Loucy (cell line): ENCODE measurements around the gene P2RX7.

ENCODE experiments used
- H2AFZ ChIP-seq: fragments of 200-600 bp; sonication (generic); 2 replicates; pipeline ENCODE4 v1.6.0; 2016; ENCODE audit warnings: antibody characterized with exemption, mild to moderate bottlenecking, low read length, moderate library complexity
- H3F3A ChIP-seq: fragments of 200-600 bp; 2 replicates; pipeline ENCODE4 v1.6.0; 2016; ENCODE audit warnings: antibody characterized with exemption, low read depth, mild to moderate bottlenecking
- H3K27me3 ChIP-seq: fragments of 200-600 bp; sonication (generic); 2 replicates; pipeline ENCODE4 v1.6.1; 2014; ENCODE audit warnings: low read length, mild to moderate bottlenecking; ENCODE audit not compliant: insufficient read depth, poor library complexity, severe bottlenecking
- H3K36me3 ChIP-seq: fragments of 200-600 bp; sonication (generic); 2 replicates; pipeline ENCODE4 v1.6.1; 2016; ENCODE audit warnings: low read length; ENCODE audit not compliant: insufficient read depth
- H3K4me1 ChIP-seq: fragments of 200-600 bp; sonication (generic); 2 replicates; pipeline ENCODE4 v1.5.1; 2014; ENCODE audit warnings: low read length, mild to moderate bottlenecking; ENCODE audit not compliant: insufficient read depth, poor library complexity, severe bottlenecking
- H3K4me2 ChIP-seq: fragments of 200-600 bp; sonication (generic); 2 replicates; pipeline ENCODE4 v1.6.0; 2014; ENCODE audit warnings: antibody characterized with exemption, low read length, low read depth, mild to moderate bottlenecking; ENCODE audit not compliant: poor library complexity, severe bottlenecking
- H3K4me3 ChIP-seq: fragments of 200-600 bp; sonication (generic); 2 replicates; pipeline ENCODE4 v1.5.1; 2014; ENCODE audit warnings: low read length, mild to moderate bottlenecking, mixed read lengths; ENCODE audit not compliant: poor library complexity, severe bottlenecking
- H3K79me2 ChIP-seq: fragments of 200-600 bp; sonication (generic); 2 replicates; pipeline ENCODE4 v1.6.1; 2014; ENCODE audit warnings: low read length; ENCODE audit not compliant: insufficient read depth
- H3K9ac ChIP-seq: fragments of 200-600 bp; sonication (generic); 2 replicates; pipeline ENCODE4 v1.6.0; 2014; ENCODE audit warnings: mild to moderate bottlenecking, low read depth, low read length, moderate library complexity; ENCODE audit not compliant: poor library complexity, severe bottlenecking
- H3K9me2 ChIP-seq: fragments of 200-600 bp; sonication (generic); replicated peaks from 2 replicates; pipeline ENCODE4 v1.6.1; 2016; ENCODE audit warnings: low read depth, low read length, mixed read lengths
- H3K9me3 ChIP-seq: fragments of 200-600 bp; sonication (generic); 2 replicates; pipeline ENCODE4 v1.6.1; 2014; ENCODE audit warnings: mild to moderate bottlenecking, antibody characterized with exemption, low read length, low read depth; ENCODE audit not compliant: insufficient read depth
- H4K20me1 ChIP-seq: fragments of 200-600 bp; sonication (generic); 2 replicates; pipeline ENCODE4 v1.6.0; 2014; ENCODE audit warnings: antibody characterized with exemption, low read length, mild to moderate bottlenecking; ENCODE audit not compliant: insufficient read depth, poor library complexity, severe bottlenecking
- EZH2phosphoT487 ChIP-seq: fragments of 200-600 bp; IDR thresholded peaks from 2 replicates; pipeline ENCODE4 v1.6.1; 2018; ENCODE audit warnings: antibody characterized with exemption, mild to moderate bottlenecking, moderate library complexity, borderline replicate concordance
- TF ChIP-seq, protein P1 (sequence below): fragments of 200-600 bp; sonication (generic); conservative IDR thresholded peaks from 2 replicates; pipeline ENCODE4 v1.5.1; 2014; ENCODE audit warnings: mild to moderate bottlenecking, antibody characterized with exemption, low read length

The P2RX7 gene

GRCh38 chr12:121222847-121223246, 90.2 kb downstream of the P2RX7 start:
- H4K20me1 ChIP-seq, result no peaks in the 10 kb centered on the region
- no peaks in the 10 kb centered on the region for H3K36me3 ChIP-seq
- no peak overlapping the region for H2AFZ ChIP-seq

GRCh38 chr12:121223292-121224285, 90.9 kb downstream of the P2RX7 start:
- H3F3A ChIP-seq, result no peaks in the 10 kb centered on the region

More at GRCh38 chr12:121222847-121223246, 90.2 kb downstream of the P2RX7 start:
- peak overlapping the region; percentile 41 for H3K9ac ChIP-seq
- no peaks in the 10 kb centered on the region for H3F3A ChIP-seq
- peak overlapping the region; percentile 17 for H3K4me2 ChIP-seq
- H3K4me1 ChIP-seq, result peaks cover 16% of the 10 kb centered on the region
- H3K4me3 ChIP-seq, result no peak overlapping the region
- H3K9me3 ChIP-seq, result no peaks in the 10 kb centered on the region
- TF ChIP-seq, protein P1, sequence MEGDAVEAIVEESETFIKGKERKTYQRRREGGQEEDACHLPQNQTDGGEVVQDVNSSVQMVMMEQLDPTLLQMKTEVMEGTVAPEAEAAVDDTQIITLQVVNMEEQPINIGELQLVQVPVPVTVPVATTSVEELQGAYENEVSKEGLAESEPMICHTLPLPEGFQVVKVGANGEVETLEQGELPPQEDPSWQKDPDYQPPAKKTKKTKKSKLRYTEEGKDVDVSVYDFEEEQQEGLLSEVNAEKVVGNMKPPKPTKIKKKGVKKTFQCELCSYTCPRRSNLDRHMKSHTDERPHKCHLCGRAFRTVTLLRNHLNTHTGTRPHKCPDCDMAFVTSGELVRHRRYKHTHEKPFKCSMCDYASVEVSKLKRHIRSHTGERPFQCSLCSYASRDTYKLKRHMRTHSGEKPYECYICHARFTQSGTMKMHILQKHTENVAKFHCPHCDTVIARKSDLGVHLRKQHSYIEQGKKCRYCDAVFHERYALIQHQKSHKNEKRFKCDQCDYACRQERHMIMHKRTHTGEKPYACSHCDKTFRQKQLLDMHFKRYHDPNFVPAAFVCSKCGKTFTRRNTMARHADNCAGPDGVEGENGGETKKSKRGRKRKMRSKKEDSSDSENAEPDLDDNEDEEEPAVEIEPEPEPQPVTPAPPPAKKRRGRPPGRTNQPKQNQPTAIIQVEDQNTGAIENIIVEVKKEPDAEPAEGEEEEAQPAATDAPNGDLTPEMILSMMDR, result no peak
- no peak for TF ChIP-seq EZH2phosphoT487
- H3K9me2 ChIP-seq, result no peaks in the 10 kb centered on the region
- no peaks in the 10 kb centered on the region for H3K79me2 ChIP-seq
- H3K27me3 ChIP-seq, result no peaks in the 10 kb centered on the region

GRCh38 chr12:121224591-121224990, 91.9 kb downstream of the P2RX7 start:
- H3K27me3 ChIP-seq, result no peaks in the 10 kb centered on the region
- H3K36me3 ChIP-seq, result no peaks in the 10 kb centered on the region
- H3K9me2 ChIP-seq, result no peaks in the 10 kb centered on the region
- TF ChIP-seq, protein P1, result no peak
- no peak for TF ChIP-seq EZH2phosphoT487
- H3K9ac ChIP-seq, result no peak overlapping the region
- no peaks in the 10 kb centered on the region for H3K9me3 ChIP-seq
- no peak overlapping the region for H2AFZ ChIP-seq
- H3K4me2 ChIP-seq, result no peak overlapping the region
- H3K4me1 ChIP-seq, result peaks cover 16% of the 10 kb centered on the region
- no peak overlapping the region for H3K4me3 ChIP-seq
- no peaks in the 10 kb centered on the region for H4K20me1 ChIP-seq
- H3K79me2 ChIP-seq, result no peaks in the 10 kb centered on the region
- H3F3A ChIP-seq, result no peaks in the 10 kb centered on the region

More at GRCh38 chr12:121223292-121224285, 90.9 kb downstream of the P2RX7 start:
- peak overlapping the region; percentile 17 for H3K4me2 ChIP-seq
- H3K4me1 ChIP-seq, result peaks cover 16% of the 10 kb centered on the region
- H3K9me3 ChIP-seq, result no peaks in the 10 kb centered on the region
- H4K20me1 ChIP-seq, result no peaks in the 10 kb centered on the region
- H3K9me2 ChIP-seq, result no peaks in the 10 kb centered on the region
- no peaks in the 10 kb centered on the region for H3K36me3 ChIP-seq
- H3K9ac ChIP-seq, result peak overlapping the region; percentile 41
- no peak overlapping the region for H3K4me3 ChIP-seq
- peak overlapping the region; percentile 30; the same call in 1 of the 2 replicates for H2AFZ ChIP-seq
- no peaks in the 10 kb centered on the region for H3K27me3 ChIP-seq
- TF ChIP-seq EZH2phosphoT487, result no peak
- TF ChIP-seq, protein P1, result peak; percentile 78
- H3K79me2 ChIP-seq, result no peaks in the 10 kb centered on the region
